Lower leg skin (tissue), 3 donors: Measurements from ENCODE around the gene CACNA2D4.

Source experiments
- CTCF ChIP-seq, 3 donors: fragments of 450-650 bp; IDR thresholded peaks; one replicate each; pipeline ENCODE4 v1.5.1; 2016; ENCODE audit warnings: antibody characterized with exemption in 3 of 3, mild to moderate bottlenecking in 3 of 3, moderate library complexity in 2 of 3
- POLR2A ChIP-seq, 2 donors: fragments of 450-650 bp; IDR thresholded peaks; one replicate each; pipeline ENCODE4 v1.6.1; 2016 to 2017; ENCODE audit warnings: antibody characterized with exemption in 2 of 2, mild to moderate bottlenecking in 1 of 2, moderate library complexity in 1 of 2

GRCh38 chr12:1744932-1745331 lies 173.5 kb downstream of the CACNA2D4 start:
- TF ChIP-seq POLR2A (IDR thresholded peaks at IDR 0.05): no peak
- no peak for TF ChIP-seq CTCF (IDR thresholded peaks at IDR 0.05)
